Type B pancreatic cell (in vitro differentiated cells): ENCODE measurements around the gene CXXC1. TPM values are rescaled to one million over a fixed set of nuclear protein-coding genes. Genes with fewer than 3 reads are reported as not detected.
A peak's percentile ranks its signal among the peaks of the same experiment; 100 is the strongest.

Experiments
- DNase-seq: peaks from one replicate; pipeline ENCODE4 v3.0.0; 2021; ENCODE audit warnings: mixed read lengths; ENCODE audit not compliant: unreplicated experiment; ENCODE audit errors: extremely low spot score
- H3K27ac Mint-ChIP-seq: 2 replicates; pipeline ENCODE4 v1.8.0; 2021; ENCODE audit warnings: mild to moderate bottlenecking, mixed read lengths
- H3K27me3 Mint-ChIP-seq: 2 replicates; pipeline ENCODE4 v1.8.0; 2021; ENCODE audit warnings: mixed read lengths
- H3K36me3 Mint-ChIP-seq: 2 replicates; pipeline ENCODE4 v1.8.0; 2021; ENCODE audit warnings: mixed read lengths
- H3K4me1 Mint-ChIP-seq: one replicate; pipeline ENCODE4 v1.8.0; 2021; ENCODE audit warnings: mixed read lengths; ENCODE audit not compliant: unreplicated experiment
- H3K4me3 Mint-ChIP-seq: 2 replicates; pipeline ENCODE4 v1.8.0; 2021; ENCODE audit warnings: mild to moderate bottlenecking, mixed read lengths
- H3K9me3 Mint-ChIP-seq: 2 replicates; pipeline ENCODE4 v1.8.0; 2021; ENCODE audit warnings: mixed read lengths
- total RNA-seq: library from RNA; stranded (reverse); gene quantifications from 2 replicates; pipeline ENCODE4 v1.2.1, GENCODE V29; 2021; ENCODE audit warnings: low replicate concordance
- TF ChIP-seq, protein P1 (sequence below): fragments of 200-600 bp; sonication (generic); conservative IDR thresholded peaks from 2 replicates; pipeline ENCODE4 v1.5.0; 2021; ENCODE audit warnings: antibody characterized with exemption, mild to moderate bottlenecking

CXXC1 gene
- total RNA-seq, 1 donor from 2014 or later: 95.1 TPM

DNA sequence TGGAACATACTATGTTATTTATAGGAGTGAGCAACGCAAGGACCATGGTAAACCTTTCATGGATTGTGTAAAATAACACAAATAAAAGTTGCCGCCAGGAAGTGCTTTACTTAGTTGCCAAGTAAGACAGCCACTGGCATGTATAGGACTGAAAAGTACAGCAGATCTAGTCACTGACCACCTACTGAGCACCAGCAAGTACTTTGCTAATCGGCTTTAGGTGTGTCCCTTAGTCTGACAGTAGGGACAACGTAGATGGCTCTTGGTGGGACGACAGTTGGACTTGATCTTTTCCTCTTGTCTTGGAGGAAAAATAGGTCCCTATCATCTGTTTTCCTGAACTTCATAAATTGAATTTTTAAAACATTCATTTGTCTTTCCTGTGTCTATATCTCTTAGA lies 13.6 kb upstream of the CXXC1 start:
- Mint-ChIP-seq H3K36me3 (no peaks in the 10 kb centered on the region), H3K4me1 (peaks cover 3% of the 10 kb centered on the region), H3K4me3 (no peak overlapping the region), H3K27ac (no peak overlapping the region), H3K9me3 (peaks cover 5% of the 10 kb centered on the region), H3K27me3 (peaks cover 19% of the 10 kb centered on the region)
- TF ChIP-seq, protein P1, sequence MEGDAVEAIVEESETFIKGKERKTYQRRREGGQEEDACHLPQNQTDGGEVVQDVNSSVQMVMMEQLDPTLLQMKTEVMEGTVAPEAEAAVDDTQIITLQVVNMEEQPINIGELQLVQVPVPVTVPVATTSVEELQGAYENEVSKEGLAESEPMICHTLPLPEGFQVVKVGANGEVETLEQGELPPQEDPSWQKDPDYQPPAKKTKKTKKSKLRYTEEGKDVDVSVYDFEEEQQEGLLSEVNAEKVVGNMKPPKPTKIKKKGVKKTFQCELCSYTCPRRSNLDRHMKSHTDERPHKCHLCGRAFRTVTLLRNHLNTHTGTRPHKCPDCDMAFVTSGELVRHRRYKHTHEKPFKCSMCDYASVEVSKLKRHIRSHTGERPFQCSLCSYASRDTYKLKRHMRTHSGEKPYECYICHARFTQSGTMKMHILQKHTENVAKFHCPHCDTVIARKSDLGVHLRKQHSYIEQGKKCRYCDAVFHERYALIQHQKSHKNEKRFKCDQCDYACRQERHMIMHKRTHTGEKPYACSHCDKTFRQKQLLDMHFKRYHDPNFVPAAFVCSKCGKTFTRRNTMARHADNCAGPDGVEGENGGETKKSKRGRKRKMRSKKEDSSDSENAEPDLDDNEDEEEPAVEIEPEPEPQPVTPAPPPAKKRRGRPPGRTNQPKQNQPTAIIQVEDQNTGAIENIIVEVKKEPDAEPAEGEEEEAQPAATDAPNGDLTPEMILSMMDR: no peak
- DNase-seq: no peak

- Mint-ChIP-seq H3K4me1 (peaks cover 3% of the 10 kb centered on the region), H3K27me3 (peaks cover 19% of the 10 kb centered on the region), H3K27ac (no peak overlapping the region), H3K36me3 (no peaks in the 10 kb centered on the region), H3K9me3 (no peaks in the 10 kb centered on the region), H3K4me3 (peak overlapping the region; percentile 74)
- DNase-seq: no peak
- TF ChIP-seq, protein P1: no peak
These were observed 12.3 kb upstream of the CXXC1 start for GRCh38 chr18:50299626-50300388.

DNA sequence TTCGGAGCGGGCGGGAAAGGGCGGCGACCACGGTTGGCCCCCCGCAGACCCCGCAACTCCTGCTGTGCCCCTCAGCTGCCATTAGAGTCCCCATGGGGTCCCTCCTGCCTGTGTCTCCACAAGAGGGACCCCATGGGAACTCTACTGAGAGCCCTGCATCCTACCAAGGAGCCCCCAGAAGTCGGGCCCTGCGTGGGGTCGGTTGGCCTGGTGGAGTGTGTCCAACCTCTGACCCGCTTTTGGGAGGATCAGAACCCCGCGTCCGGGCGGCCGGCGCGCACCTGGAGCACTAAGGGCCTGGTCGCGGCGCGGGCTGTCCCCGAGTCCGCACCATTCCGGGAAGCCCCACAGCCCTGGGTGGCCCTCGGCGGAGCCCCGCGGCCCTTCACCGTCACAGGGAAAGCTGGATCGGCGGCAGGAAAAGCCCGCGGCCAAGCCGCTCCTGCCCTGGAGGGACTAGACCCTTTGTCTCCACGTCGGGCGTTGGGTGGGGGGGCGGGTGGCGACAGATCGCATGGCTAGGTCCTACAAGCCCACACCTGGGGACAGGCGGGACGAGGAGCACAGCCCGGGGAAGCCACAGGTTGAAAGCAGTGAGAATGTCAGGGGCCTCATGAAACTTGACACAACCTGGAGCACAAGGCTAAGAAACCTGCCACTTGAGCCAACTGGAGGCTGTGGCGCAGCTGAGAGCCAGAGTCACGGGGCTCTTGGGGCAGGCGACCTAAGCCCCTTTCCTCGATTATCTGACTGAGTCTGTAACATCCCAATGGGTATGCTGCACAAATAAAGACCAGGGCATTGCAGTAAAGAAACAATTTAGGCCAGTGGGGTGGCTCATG lies 11.2 kb upstream of the CXXC1 start:
- peaks cover 19% of the 10 kb centered on the region for H3K27me3 Mint-ChIP-seq
- TF ChIP-seq, protein P1: no peak
- H3K4me3 Mint-ChIP-seq: peak overlapping the region; percentile 87
- peaks cover 3% of the 10 kb centered on the region for H3K4me1 Mint-ChIP-seq
- H3K27ac Mint-ChIP-seq: no peak overlapping the region
- no peaks in the 10 kb centered on the region for H3K36me3 Mint-ChIP-seq
- H3K9me3 Mint-ChIP-seq: no peaks in the 10 kb centered on the region
- DNase-seq: no peak

- H3K27me3 Mint-ChIP-seq: peaks cover 19% of the 10 kb centered on the region
- H3K4me3 Mint-ChIP-seq: peak overlapping the region; percentile 87
- peak overlapping the region; percentile 43 for H3K27ac Mint-ChIP-seq
- H3K9me3 Mint-ChIP-seq: no peaks in the 10 kb centered on the region
- peaks cover 3% of the 10 kb centered on the region for H3K4me1 Mint-ChIP-seq
- H3K36me3 Mint-ChIP-seq: no peaks in the 10 kb centered on the region
- TF ChIP-seq, protein P1: no peak
- DNase-seq: no peak
These were observed 10.3 kb upstream of the CXXC1 start for GRCh38 chr18:50297621-50298442.

- no peak for DNase-seq
- Mint-ChIP-seq H3K4me3 (no peak overlapping the region), H3K4me1 (peaks cover 1% of the 10 kb centered on the region), H3K27me3 (peaks cover 4% of the 10 kb centered on the region), H3K36me3 (no peaks in the 10 kb centered on the region), H3K9me3 (no peaks in the 10 kb centered on the region), H3K27ac (no peak overlapping the region)
- TF ChIP-seq, protein P1: no peak
These were observed 5.5 kb upstream of the CXXC1 start for GRCh38 chr18:50293039-50293438.
